ENCODE data around the gene ZSWIM5.

- TF ChIP-seq CTCF (IDR thresholded peaks at IDR 0.05; ENCODE audit: low read depth, low read length, missing input control) (no peak), ZBTB33 (IDR thresholded peaks at IDR 0.05) (no peak), RAD21 (IDR thresholded peaks at IDR 0.05) (no peak), REST (IDR thresholded peaks at IDR 0.05) (no peak), JUND (IDR thresholded peaks at IDR 0.05) (no peak), MAX (IDR thresholded peaks at IDR 0.05) (no peak), GABPA (IDR thresholded peaks at IDR 0.05 in 1 of 2, conservative IDR thresholded peaks at IDR 0.05 in 1 of 2) (no peak), ATF3 (IDR thresholded peaks at IDR 0.05) (no peak), FOXA1 (IDR thresholded peaks at IDR 0.05) (no peak), YY1 (IDR thresholded peaks at IDR 0.05) (no peak), SP1 (IDR thresholded peaks at IDR 0.05) (no peak), NR2F2 (IDR thresholded peaks at IDR 0.05) (no peak), EGR1 (IDR thresholded peaks at IDR 0.05; ENCODE audit: low read depth in 2 of 2) (no peak), TAF1 (conservative IDR thresholded peaks at IDR 0.05) (no peak)
These were observed 167.6 kb downstream of the ZSWIM5 start for GRCh38 chr1:45038661-45039364.

Measured in liver (tissue), 3 donors.